Epithelial cell of esophagus (primary cell): Measurements from ENCODE around the gene HDAC4.

Experiments
- DNase-seq: peaks from one replicate; pipeline ENCODE4 v3.0.0; 2010; ENCODE audit warnings: low read depth
- H3K4me3 ChIP-seq: 2 replicates; pipeline ENCODE4 v1.5.1; 2011; ENCODE audit warnings: mild to moderate bottlenecking, low read length, control low read depth
- CTCF ChIP-seq: IDR thresholded peaks from 2 replicates; pipeline ENCODE4 v1.5.1; 2011; ENCODE audit warnings: low read depth, mild to moderate bottlenecking, low read length, control low read depth, inconsistent platforms; ENCODE audit not compliant: insufficient read depth; ENCODE audit errors: missing control alignments

Gene HDAC4

GRCh38 chr2:239095460-239096081, 305.2 kb downstream of the HDAC4 start:
- DNase-seq, result no peak
- no peak for TF ChIP-seq CTCF

DNA sequence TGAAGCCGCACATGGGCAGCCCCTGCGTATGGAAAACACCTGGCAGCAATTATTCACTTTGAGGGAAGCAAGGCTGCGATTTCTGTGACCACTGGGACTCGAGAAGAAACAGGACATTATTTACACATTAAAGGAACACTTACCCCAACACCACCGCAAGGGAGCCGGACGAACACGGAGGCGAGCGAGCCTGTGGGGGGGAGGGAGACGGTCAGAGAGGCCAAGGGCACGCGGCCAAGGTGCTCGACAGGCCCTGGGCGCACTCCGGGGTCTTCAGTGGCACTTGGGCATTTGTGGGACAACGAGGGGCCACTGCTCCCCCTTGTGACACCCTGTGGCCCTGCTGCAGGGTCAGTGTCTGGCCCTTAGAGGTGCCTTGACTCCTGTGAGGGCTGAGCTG, 306.0 kb downstream of the HDAC4 start:
- no peak for TF ChIP-seq CTCF
- no peak overlapping the region for H3K4me3 ChIP-seq
- no peak for DNase-seq

More at GRCh38 chr2:239095460-239096081, 305.2 kb downstream of the HDAC4 start:
- no peak overlapping the region for H3K4me3 ChIP-seq

DNA sequence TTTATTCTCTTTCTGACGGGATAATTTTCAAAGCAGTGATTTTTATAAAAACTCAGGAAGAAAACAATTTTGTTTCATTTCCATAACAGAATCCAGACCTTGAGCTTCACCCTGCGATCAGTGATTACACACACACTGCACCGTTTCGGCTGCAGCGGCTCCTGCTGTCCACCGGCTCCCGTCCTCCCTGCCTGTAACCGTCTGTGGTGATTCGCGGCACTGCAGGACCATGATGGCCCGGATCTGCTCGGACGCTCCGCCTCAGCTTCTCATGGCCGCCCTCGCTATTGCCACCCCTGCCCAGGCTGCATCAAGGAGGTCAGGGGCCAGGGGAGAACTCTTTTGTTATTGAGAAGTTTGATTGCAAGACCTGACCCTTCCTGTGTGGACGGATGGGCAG, 306.9 kb downstream of the HDAC4 start:
- TF ChIP-seq CTCF, result no peak
- H3K4me3 ChIP-seq, result no peak overlapping the region
- no peak for DNase-seq

DNA sequence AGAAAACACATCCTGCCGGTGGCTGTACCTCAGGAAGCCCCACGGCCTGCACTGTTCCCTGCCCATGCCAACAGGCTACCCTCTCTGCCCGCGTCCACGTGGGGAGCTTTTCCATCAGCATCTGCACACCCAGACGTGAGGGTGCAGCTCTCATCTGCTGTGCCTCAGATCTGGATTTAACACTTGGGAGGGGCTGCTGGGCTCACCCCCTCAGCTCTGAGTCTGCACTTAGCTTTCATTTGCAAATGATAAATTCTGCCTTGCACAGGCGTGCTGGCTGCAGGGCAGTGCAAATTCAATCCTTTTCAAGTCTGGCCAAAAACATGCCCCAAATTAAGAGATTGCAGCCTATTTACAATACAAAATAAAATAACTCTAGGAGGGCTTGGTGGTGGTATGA, 307.3 kb downstream of the HDAC4 start:
- H3K4me3 ChIP-seq, result no peak overlapping the region
- DNase-seq, result no peak
- TF ChIP-seq CTCF, result no peak

GRCh38 chr2:239092571-239093294, 308.1 kb downstream of the HDAC4 start:
- no peak for DNase-seq
- no peak overlapping the region for H3K4me3 ChIP-seq
- no peak for TF ChIP-seq CTCF

DNA sequence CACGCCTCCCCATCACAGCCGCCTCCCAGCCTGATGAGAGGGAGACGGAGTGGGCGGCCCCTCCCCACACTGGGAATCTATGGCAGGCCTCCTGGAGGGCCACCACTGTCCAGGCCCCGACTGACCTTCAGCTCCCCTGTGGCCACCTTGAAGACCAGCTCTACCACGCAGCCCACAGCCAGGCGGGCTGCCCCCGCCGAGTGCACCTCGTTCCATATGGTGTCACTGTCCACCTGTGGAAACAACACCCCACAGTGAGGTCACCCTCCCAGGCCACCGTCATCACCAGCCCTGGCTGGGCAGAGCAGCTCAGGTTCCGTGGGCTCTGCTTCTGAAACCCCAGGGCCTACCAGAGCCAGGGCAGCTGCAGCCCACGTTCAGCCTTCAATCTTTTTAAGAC, 310.9 kb downstream of the HDAC4 start:
- no peak overlapping the region for H3K4me3 ChIP-seq
- no peak for TF ChIP-seq CTCF

More for the DNA sequence above, 310.9 kb downstream of the HDAC4 start:
- no peak for DNase-seq
